B cell (primary cell): ENCODE results near the gene C2CD4C. TPM values are rescaled to one million over a fixed set of nuclear protein-coding genes. Genes with fewer than 3 reads are reported as not detected.
"Not testable (repeated sequence)": the region's sequence is repeated elsewhere in the genome, so short reads cannot be mapped to it uniquely, and the experiment has no call there.

Experiments
- ATAC-seq: fragments of 200-7000 bp; cut with Tn5 transposase; one replicate; pipeline ENCODE4 v1.10.0; 2021; ENCODE audit warnings: low read depth, mild to moderate bottlenecking, moderate number of reproducible peaks, moderate library complexity
- CTCF ChIA-PET: fragments of 350-600 bp; sonication (Branson Sonifier 250); formaldehyde crosslinking; loops from one replicate; lab custom pipeline; 2021; ENCODE audit warnings: antibody characterized with exemption, inconsistent platforms; lab: Charles Lee
- POLR2A ChIA-PET: fragments of 350-600 bp; sonication (Branson Sonifier 250); formaldehyde crosslinking; loops from one replicate; lab custom pipeline; 2021; ENCODE audit warnings: antibody characterized with exemption; lab: Charles Lee
- DNase-seq: peaks from one replicate; pipeline ENCODE4 v3.0.0; 2013
- H2AFZ ChIP-seq: 2 replicates; pipeline ENCODE4 v1.6.1; 2012; ENCODE audit warnings: mild to moderate bottlenecking, low read depth, low read length; ENCODE audit not compliant: insufficient read depth, poor library complexity, severe bottlenecking
- H3K27ac ChIP-seq, 2 donors: 1 replicate in 1 of 2; 2 replicates in 1 of 2; pipeline ENCODE4 v1.5.1; 2012 to 2013; ENCODE audit warnings: low read length in 2 of 2, mild to moderate bottlenecking in 2 of 2, moderate library complexity in 1 of 2
- H3K27me3 ChIP-seq, 4 experiments: fragments of 200-600 bp in 1 of 4; sonication (generic) in 1 of 4; replicated peaks in 1 of 4; 1 replicate in 2 of 4; 2 replicates in 2 of 4; pipeline versions ENCODE4 v1.6.1 to v1.7.0; 2013 to 2016; ENCODE audit warnings: low read length in 3 of 4, mild to moderate bottlenecking in 2 of 4, mixed read lengths in 1 of 4, moderate library complexity in 1 of 4; ENCODE audit not compliant: insufficient read depth in 4 of 4, control insufficient read depth in 3 of 4; ENCODE audit errors: control extremely low read depth in 1 of 4
- H3K36me3 ChIP-seq, 2 experiments: replicated peaks in 1 of 2; 1 replicate in 1 of 2; 2 replicates in 1 of 2; pipeline versions ENCODE4 v1.6.1 to v1.7.1; 2013; ENCODE audit warnings: low read length in 1 of 2; ENCODE audit not compliant: insufficient read depth in 2 of 2, control insufficient read depth in 1 of 2; ENCODE audit errors: control extremely low read depth in 1 of 2, extremely low read depth in 1 of 2
- H3K4me1 ChIP-seq, 2 donors: fragments of 200-600 bp in 1 of 2; sonication (generic) in 1 of 2; 1 replicate in 1 of 2; 2 replicates in 1 of 2; pipeline versions ENCODE4 v1.5.1 to v1.6.1; 2013 to 2017; ENCODE audit warnings: low read length in 2 of 2; ENCODE audit not compliant: control insufficient read depth in 2 of 2, insufficient read depth in 2 of 2
- H3K4me2 ChIP-seq: replicated peaks from 2 replicates; pipeline ENCODE3; 2012; ENCODE audit warnings: mild to moderate bottlenecking, low read depth, low read length; ENCODE audit not compliant: poor library complexity, severe bottlenecking
- H3K4me3 ChIP-seq, 5 experiments: fragments of 200-600 bp in 1 of 5; sonication (generic) in 1 of 5; 1 replicate in 3 of 5; 2 replicates in 2 of 5; pipeline versions ENCODE4 v1.5.1 to v1.7.0; 2011 to 2016; ENCODE audit warnings: low read length in 4 of 5, mild to moderate bottlenecking in 4 of 5, low read depth in 2 of 5, control low read depth in 1 of 5, moderate library complexity in 1 of 5; ENCODE audit not compliant: insufficient read depth in 1 of 5; ENCODE audit errors: control extremely low read depth in 1 of 5, extremely low read depth in 1 of 5
- H3K79me2 ChIP-seq: fragments of 200-600 bp; sonication (generic); one replicate; pipeline ENCODE4 v1.6.0; 2016; ENCODE audit warnings: low read length; ENCODE audit not compliant: control insufficient read depth, insufficient read depth
- H3K9ac ChIP-seq: fragments of 200-600 bp; sonication (generic); 2 replicates; pipeline ENCODE4 v1.6.1; 2017; ENCODE audit warnings: mild to moderate bottlenecking, low read length, moderate library complexity
- H3K9me3 ChIP-seq, 3 donors: one replicate each; pipeline versions ENCODE4 v1.6.1 to v1.7.1; 2013; ENCODE audit warnings: low read length in 2 of 3; ENCODE audit not compliant: control insufficient read depth in 2 of 3, insufficient read depth in 1 of 3; ENCODE audit errors: control extremely low read depth in 1 of 3
- H4K20me1 ChIP-seq: 2 replicates; pipeline ENCODE4 v1.6.0; 2012; ENCODE audit warnings: mild to moderate bottlenecking, low read length; ENCODE audit not compliant: insufficient read depth, control insufficient read depth, poor library complexity, severe bottlenecking
- H3K27ac Mint-ChIP-seq: one replicate; pipeline ENCODE4 v1.8.0; 2021; ENCODE audit warnings: mixed read lengths
- H3K27me3 Mint-ChIP-seq: one replicate; pipeline ENCODE4 v1.8.0; 2021; ENCODE audit warnings: mixed read lengths
- H3K4me1 Mint-ChIP-seq: one replicate; pipeline ENCODE4 v1.8.0; 2021; ENCODE audit warnings: mixed read lengths
- H3K4me3 Mint-ChIP-seq: one replicate; pipeline ENCODE4 v1.8.0; 2021; ENCODE audit warnings: mixed read lengths
- H3K9me3 Mint-ChIP-seq: one replicate; pipeline ENCODE4 v1.8.0; 2022; ENCODE audit warnings: mixed read lengths; ENCODE audit not compliant: insufficient read depth
- EZH2 ChIP-seq: IDR thresholded peaks from 2 replicates; pipeline ENCODE4 v1.6.1; 2012; ENCODE audit warnings: borderline replicate concordance, low read depth, mild to moderate bottlenecking, moderate library complexity, low read length; ENCODE audit not compliant: insufficient read depth, poor library complexity, severe bottlenecking
- WGBS: methylation state at CpG from one replicate; pipeline ENCODE4 v1.1.5; 2013; ENCODE audit warnings: missing lambda C conversion rate; ENCODE audit not compliant: insufficient coverage; 5-methylcytosine and 5-hydroxymethylcytosine counted together
- intact Hi-C: fragments of 100-400 bp; cut with micrococcal nuclease; formaldehyde crosslinking; loops from one replicate; pipeline ENCODE4 v1.10.0; 2022
- polyA plus RNA-seq: library from polyadenylated mRNA; depleted of rRNA; stranded (reverse); fragments of >200 nt; gene quantifications from 2 replicates; pipeline ENCODE4 v1.2.3, GENCODE V29; 2012
- total RNA-seq, 2 donors: library from RNA; stranded (reverse); fragments of 120-200 nt in 1 of 2; gene quantifications; 1 replicate in 1 of 2; 2 replicates in 1 of 2; pipeline versions ENCODE4 v1.2.3 to v1.2.4, GENCODE V29; 2013 to 2022
- TF ChIP-seq, protein P1 (sequence below): fragments of 200-600 bp; IDR thresholded peaks from one replicate; pipeline ENCODE4 v1.8.0; 2022; ENCODE audit warnings: antibody characterized with exemption, mild to moderate bottlenecking

C2CD4C gene
- total and polyA plus RNA-seq, 2 donors (not counting 1 experiment from before 2014, with no cell fraction given): not detected

DNA sequence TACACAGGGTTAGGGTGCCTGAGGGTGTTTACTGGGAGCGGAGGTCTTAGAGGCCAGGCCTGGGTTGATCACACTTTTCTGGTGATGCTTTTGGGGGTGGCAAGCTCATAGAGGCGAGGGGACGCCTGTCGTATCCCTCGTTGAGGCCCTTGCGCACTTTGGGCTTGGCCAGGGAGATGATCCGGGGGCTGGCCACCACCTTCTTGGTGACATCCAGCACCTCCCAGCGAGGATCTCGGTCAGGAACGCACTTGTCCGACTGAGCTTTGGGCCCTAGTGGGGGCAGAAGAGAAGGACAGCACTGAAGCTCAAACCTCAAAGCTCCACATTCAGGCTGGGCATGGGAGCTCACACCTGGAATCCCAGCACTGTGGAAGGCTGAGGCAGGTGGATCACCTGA is 46.8 kb downstream of the C2CD4C start:
- no peak for TF ChIP-seq EZH2
- TF ChIP-seq, protein P1, sequence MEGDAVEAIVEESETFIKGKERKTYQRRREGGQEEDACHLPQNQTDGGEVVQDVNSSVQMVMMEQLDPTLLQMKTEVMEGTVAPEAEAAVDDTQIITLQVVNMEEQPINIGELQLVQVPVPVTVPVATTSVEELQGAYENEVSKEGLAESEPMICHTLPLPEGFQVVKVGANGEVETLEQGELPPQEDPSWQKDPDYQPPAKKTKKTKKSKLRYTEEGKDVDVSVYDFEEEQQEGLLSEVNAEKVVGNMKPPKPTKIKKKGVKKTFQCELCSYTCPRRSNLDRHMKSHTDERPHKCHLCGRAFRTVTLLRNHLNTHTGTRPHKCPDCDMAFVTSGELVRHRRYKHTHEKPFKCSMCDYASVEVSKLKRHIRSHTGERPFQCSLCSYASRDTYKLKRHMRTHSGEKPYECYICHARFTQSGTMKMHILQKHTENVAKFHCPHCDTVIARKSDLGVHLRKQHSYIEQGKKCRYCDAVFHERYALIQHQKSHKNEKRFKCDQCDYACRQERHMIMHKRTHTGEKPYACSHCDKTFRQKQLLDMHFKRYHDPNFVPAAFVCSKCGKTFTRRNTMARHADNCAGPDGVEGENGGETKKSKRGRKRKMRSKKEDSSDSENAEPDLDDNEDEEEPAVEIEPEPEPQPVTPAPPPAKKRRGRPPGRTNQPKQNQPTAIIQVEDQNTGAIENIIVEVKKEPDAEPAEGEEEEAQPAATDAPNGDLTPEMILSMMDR: no peak
- no peaks in the 10 kb centered on the region for H3K36me3 ChIP-seq
- no peaks in the 10 kb centered on the region for H3K79me2 ChIP-seq
- ChIA-PET CTCF (no interaction called here), POLR2A (no interaction called here)
- intact Hi-C loops: no loop called here
- H3K27me3 ChIP-seq: no peaks in the 10 kb centered on the region
- no peak for ATAC-seq
- H3K27ac Mint-ChIP-seq: no peak overlapping the region
- no peaks in the 10 kb centered on the region for H3K9me3 Mint-ChIP-seq
- WGBS: 93% methylated on average over 10 of the region's 11 CpGs
- H3K4me1 Mint-ChIP-seq: no peaks in the 10 kb centered on the region
- no peak overlapping the region for H3K9ac ChIP-seq
- H3K27me3 Mint-ChIP-seq: peaks cover 20% of the 10 kb centered on the region
- H3K4me3 ChIP-seq: no peak overlapping the region
- no peak overlapping the region for H2AFZ ChIP-seq
- H3K27ac ChIP-seq: no peak overlapping the region
- H3K4me1 ChIP-seq: no peaks in the 10 kb centered on the region
- no peak overlapping the region for H3K4me2 ChIP-seq
- no peak overlapping the region for H3K4me3 Mint-ChIP-seq
- DNase-seq: no peak
- peaks cover 0 to 6% (median 0%) of the 10 kb centered on the region in 3 donors for H3K9me3 ChIP-seq
- no peaks in the 10 kb centered on the region for H4K20me1 ChIP-seq

DNA sequence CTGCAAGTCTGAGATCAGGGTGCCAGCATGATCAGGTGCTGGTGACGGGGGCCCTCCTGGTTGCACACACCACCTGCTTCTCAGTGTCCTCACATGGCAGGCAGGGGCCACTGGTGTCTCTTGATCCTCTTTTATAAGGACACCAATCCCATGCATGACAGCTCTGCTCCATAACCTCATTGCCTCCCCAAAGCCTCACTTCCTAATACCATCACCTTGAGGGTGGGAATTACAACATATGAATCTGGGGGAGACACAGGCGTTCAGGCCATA is 49.4 kb downstream of the C2CD4C start:
- H3K79me2 ChIP-seq: no peaks in the 10 kb centered on the region
- H3K9ac ChIP-seq: no peak overlapping the region
- ATAC-seq: no peak
- no peaks in the 10 kb centered on the region for H3K36me3 ChIP-seq
- no peaks in the 10 kb centered on the region for H3K4me1 ChIP-seq
- H3K4me1 Mint-ChIP-seq: no peaks in the 10 kb centered on the region
- POLR2A ChIA-PET: no interaction called here
- TF ChIP-seq EZH2: no peak
- TF ChIP-seq, protein P1: no peak
- no peak for DNase-seq
- no peak overlapping the region for H3K27ac ChIP-seq
- no peak overlapping the region for H3K4me3 Mint-ChIP-seq
- CTCF ChIA-PET: no interaction called here
- no peaks in the 10 kb centered on the region for H3K27me3 ChIP-seq
- H3K27ac Mint-ChIP-seq: no peak overlapping the region
- H4K20me1 ChIP-seq: no peaks in the 10 kb centered on the region
- no peak overlapping the region for H3K4me3 ChIP-seq
- intact Hi-C loops: no loop called here
- H2AFZ ChIP-seq: no peak overlapping the region
- H3K9me3 ChIP-seq: peaks cover 0 to 13% (median 2%) of the 10 kb centered on the region in 3 donors
- H3K4me2 ChIP-seq: no peak overlapping the region
- peaks cover 8% of the 10 kb centered on the region for H3K27me3 Mint-ChIP-seq
- peaks cover 3% of the 10 kb centered on the region for H3K9me3 Mint-ChIP-seq
- 75% methylated on average over 1 of the region's 2 CpGs for WGBS

DNA sequence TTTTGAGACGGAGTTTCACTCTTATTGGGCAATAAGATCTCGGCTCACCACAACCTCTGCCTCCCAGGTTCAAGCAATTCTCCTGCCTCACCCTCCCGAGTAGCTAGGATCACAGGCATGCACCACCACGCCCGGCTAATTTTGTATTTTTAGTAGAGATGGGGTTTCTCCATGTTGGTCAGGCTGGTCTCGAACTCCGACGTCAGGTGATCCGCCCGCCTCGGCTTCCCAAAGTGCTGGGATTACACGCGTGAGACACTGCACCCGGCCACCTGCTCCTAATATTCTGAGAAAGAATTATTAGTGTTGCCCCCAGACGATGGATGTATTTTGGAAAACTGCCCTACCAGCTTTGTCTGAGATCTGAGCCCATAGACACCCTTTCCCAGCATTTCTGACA is 53.4 kb downstream of the C2CD4C start:
- H3K36me3 ChIP-seq, H3K9ac ChIP-seq, H3K27me3 Mint-ChIP-seq, ATAC-seq, H3K4me2 ChIP-seq, H3K4me3 ChIP-seq, intact Hi-C loops, H3K4me1 Mint-ChIP-seq, CTCF ChIA-PET, H2AFZ ChIP-seq, DNase-seq, H3K4me1 ChIP-seq, H3K27ac ChIP-seq, H3K79me2 ChIP-seq, H3K27ac Mint-ChIP-seq, H3K27me3 ChIP-seq, H3K4me3 Mint-ChIP-seq, POLR2A ChIA-PET, H4K20me1 ChIP-seq: not testable (repeated sequence)
- peaks cover 3 to 22% (median 5%) of the 10 kb centered on the region in 3 donors for H3K9me3 ChIP-seq
- peaks cover 10% of the 10 kb centered on the region for H3K9me3 Mint-ChIP-seq
- 100% methylated on average over 8 of the region's 15 CpGs for WGBS
